GM18873 (cell line): ENCODE data around the gene GARIN1A.

Experiments used
- ATAC-seq: cut with Tn5 transposase; IDR thresholded peaks from one replicate; pipeline ENCODE4 v1.9.1; 2021; ENCODE audit warnings: mild to moderate bottlenecking, moderate library complexity, moderate number of reproducible peaks; ENCODE audit not compliant: unreplicated experiment, low FRiP score

Gene GARIN1A

DNA sequence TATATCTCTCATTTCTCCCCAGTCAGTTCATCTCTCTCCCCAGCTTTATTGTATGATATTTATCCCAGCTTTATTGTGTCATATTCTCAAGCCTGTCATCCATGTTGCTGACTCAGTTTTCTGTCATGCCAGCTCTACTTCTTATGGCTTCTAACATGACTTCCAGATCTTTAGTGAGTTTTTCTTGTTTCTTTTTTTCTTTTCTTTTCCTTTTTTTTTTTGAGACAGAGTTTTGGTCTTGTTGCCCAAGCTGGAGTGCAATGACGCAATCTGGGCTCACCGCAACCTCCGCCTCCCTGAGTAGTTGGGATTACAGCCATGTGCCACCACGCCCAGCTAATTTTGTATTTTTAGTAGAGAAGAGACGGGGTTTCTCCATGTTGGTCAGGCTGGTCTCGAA lies 38.4 kb downstream of the GARIN1A start:
- no peak for ATAC-seq

GRCh38 chr7:128713794-128714193 lies 41.7 kb downstream of the GARIN1A start:
- ATAC-seq = no peak

DNA sequence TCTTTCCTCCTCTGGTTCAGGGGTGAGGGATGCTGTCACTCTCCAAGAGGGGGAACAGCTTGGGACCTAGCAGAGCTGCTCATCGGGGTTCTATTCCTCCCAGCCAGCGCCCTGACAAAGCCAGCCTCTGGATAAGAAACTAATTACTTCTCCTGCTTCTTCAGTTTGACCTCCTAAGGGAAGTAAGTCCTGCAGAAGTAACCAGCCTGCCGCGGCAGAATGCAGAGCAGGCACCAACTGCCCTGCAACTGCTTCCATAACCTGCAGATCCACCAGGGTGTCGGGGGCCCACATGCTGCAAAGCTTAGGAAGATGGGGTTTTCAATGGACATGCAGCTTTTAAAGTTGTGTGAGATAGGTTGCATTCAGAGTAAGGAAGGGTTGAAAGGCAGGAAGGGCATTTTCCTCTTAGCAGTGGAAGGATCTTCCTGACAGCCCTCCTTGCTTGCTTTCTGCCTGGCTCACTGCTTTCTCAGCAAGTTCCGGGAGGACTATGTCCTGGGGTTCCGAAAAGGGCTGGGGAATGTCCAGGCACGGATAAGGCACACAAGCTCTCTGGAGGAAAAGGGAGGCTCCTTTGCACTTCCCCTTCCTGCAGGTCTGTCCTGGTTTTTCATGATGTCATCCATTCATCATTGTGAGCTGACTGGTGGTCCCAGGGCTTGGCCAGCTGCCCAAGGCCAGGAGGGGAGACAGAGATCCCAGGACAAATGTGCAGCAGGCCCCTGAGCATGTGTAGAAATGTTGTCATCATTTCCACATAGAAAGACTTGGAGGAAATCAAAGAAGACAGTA lies 42.8 kb downstream of the GARIN1A start:
- ATAC-seq = no peak

GRCh38 chr7:128718967-128719642 lies 47.0 kb downstream of the GARIN1A start:
- ATAC-seq = no peak

GRCh38 chr7:128721376-128721775 lies 49.3 kb downstream of the GARIN1A start:
- ATAC-seq = no peak
